Activated naive CD8-positive, alpha-beta T cell treated with anti-CD3 and anti-CD28 coated beads, Interleukin-2, amount 10 ng/mL, durations not matched to agents 7 days and 5 days (primary cell): ENCODE results near the gene CST1. TPM values are rescaled to one million over a fixed set of nuclear protein-coding genes. Genes with fewer than 3 reads are reported as not detected.
"Not testable (repeated sequence)": the region's sequence is repeated elsewhere in the genome, so short reads cannot be mapped to it uniquely, and the experiment has no call there.

Source experiments
- ATAC-seq: fragments of 150-1000 bp; cut with Tn5 transposase; one replicate; pipeline ENCODE4 v1.10.0; 2021; ENCODE audit warnings: low read depth, moderate library complexity
- POLR2A ChIA-PET: fragments of 350-600 bp; sonication (Branson Sonifier 250); formaldehyde crosslinking; loops from one replicate; lab custom pipeline; 2021; ENCODE audit warnings: antibody characterized with exemption; lab: Charles Lee
- DNase-seq: peaks from one replicate; pipeline ENCODE4 v3.0.0; 2021
- H3K27ac Mint-ChIP-seq: one replicate; pipeline ENCODE4 v1.8.0; 2022; ENCODE audit warnings: mild to moderate bottlenecking, mixed read lengths
- H3K27me3 Mint-ChIP-seq: one replicate; pipeline ENCODE4 v1.8.0; 2022; ENCODE audit warnings: mild to moderate bottlenecking, moderate library complexity, mixed read lengths
- H3K36me3 Mint-ChIP-seq: one replicate; pipeline ENCODE4 v1.8.0; 2021; ENCODE audit warnings: mild to moderate bottlenecking, mixed read lengths
- H3K4me1 Mint-ChIP-seq: one replicate; pipeline ENCODE4 v1.8.0; 2021; ENCODE audit warnings: mixed read lengths
- H3K4me3 Mint-ChIP-seq: one replicate; pipeline ENCODE4 v1.8.0; 2022; ENCODE audit warnings: mild to moderate bottlenecking, moderate library complexity, mixed read lengths
- H3K9me3 Mint-ChIP-seq: one replicate; pipeline ENCODE4 v1.8.0; 2021; ENCODE audit warnings: mixed read lengths
- total RNA-seq, 2 experiments: library from RNA; stranded (reverse); gene quantifications; one replicate each; pipeline ENCODE4 v1.2.3, GENCODE V29; 2021

Gene CST1
- total RNA-seq, 2 experiments from 2014 or later, result not detected

- no peaks in the 10 kb centered on the region for H3K27me3 Mint-ChIP-seq
- H3K27ac Mint-ChIP-seq, result no peak overlapping the region
- H3K4me1 Mint-ChIP-seq, result no peaks in the 10 kb centered on the region
- H3K9me3 Mint-ChIP-seq, result no peaks in the 10 kb centered on the region
- DNase-seq, result no peak
- no peak overlapping the region for H3K4me3 Mint-ChIP-seq
- no peak for ATAC-seq
- POLR2A ChIA-PET, result no interaction called here
- no peaks in the 10 kb centered on the region for H3K36me3 Mint-ChIP-seq
Measured at GRCh38 chr20:23749746-23750145, 989 bp downstream of the CST1 start.

- DNase-seq, H3K27me3 Mint-ChIP-seq, H3K4me1 Mint-ChIP-seq, H3K4me3 Mint-ChIP-seq, H3K27ac Mint-ChIP-seq, H3K9me3 Mint-ChIP-seq, H3K36me3 Mint-ChIP-seq, POLR2A ChIA-PET, ATAC-seq: not testable (repeated sequence)
Measured at GRCh38 chr20:23748975-23749374, 1.8 kb downstream of the CST1 start.

GRCh38 chr20:23747551-23747950 is 3.2 kb downstream of the CST1 start:
- ATAC-seq, H3K9me3 Mint-ChIP-seq, H3K4me1 Mint-ChIP-seq, H3K4me3 Mint-ChIP-seq, H3K27me3 Mint-ChIP-seq, POLR2A ChIA-PET, DNase-seq, H3K36me3 Mint-ChIP-seq, H3K27ac Mint-ChIP-seq: not testable (repeated sequence)

DNA sequence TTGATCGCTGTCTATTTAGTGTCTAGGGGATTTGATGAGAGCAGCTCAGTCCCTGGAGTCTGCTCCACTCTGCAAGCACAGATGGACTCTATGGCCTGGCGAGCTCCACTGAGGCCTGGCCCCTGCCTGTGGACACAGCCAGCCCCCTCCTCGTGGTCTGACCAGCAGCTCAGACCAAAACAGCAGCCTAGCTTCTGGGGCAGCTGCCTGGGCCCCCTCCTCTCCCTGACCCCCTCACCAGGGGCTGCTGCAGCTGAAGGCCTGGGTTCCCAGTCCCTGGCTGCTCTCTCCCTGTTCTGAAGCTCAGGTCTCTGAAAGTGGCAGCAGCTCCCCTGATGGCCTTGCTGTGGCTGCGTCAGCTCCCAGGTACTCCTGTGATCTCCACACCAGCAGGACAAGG is 3.6 kb downstream of the CST1 start:
- ATAC-seq, H3K27ac Mint-ChIP-seq, H3K4me3 Mint-ChIP-seq, H3K36me3 Mint-ChIP-seq, H3K27me3 Mint-ChIP-seq, H3K9me3 Mint-ChIP-seq, H3K4me1 Mint-ChIP-seq, POLR2A ChIA-PET, DNase-seq: not testable (repeated sequence)

DNA sequence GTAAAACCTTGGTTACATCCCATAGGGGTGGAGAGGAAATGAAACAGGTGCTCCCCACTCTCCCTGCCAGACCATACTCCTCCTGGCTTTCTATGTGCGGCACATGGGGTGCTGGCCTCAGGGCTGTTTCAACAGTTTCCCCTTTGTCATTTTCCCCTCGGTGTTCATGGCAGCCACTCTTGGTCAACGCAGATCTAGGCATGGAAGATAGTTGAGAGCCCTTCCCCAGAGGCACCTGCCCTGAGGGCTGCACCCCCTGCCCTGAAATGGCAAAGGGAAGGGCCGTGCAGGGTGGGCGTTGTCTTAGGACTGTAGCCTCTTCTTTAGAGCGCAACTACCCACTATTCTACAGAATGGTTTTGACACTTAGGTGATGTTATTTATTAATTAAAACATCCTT is 4.4 kb downstream of the CST1 start:
- peaks cover 2% of the 10 kb centered on the region for H3K27me3 Mint-ChIP-seq
- POLR2A ChIA-PET, result no interaction called here
- H3K9me3 Mint-ChIP-seq, result no peaks in the 10 kb centered on the region
- ATAC-seq, result no peak
- H3K4me1 Mint-ChIP-seq, result no peaks in the 10 kb centered on the region
- H3K27ac Mint-ChIP-seq, result no peak overlapping the region
- H3K36me3 Mint-ChIP-seq, result no peaks in the 10 kb centered on the region
- no peak for DNase-seq
- H3K4me3 Mint-ChIP-seq, result no peak overlapping the region

GRCh38 chr20:23745247-23745646 is 5.5 kb downstream of the CST1 start:
- no peak for DNase-seq
- Mint-ChIP-seq H3K27me3 (peaks cover 2% of the 10 kb centered on the region), H3K4me1 (no peaks in the 10 kb centered on the region), H3K36me3 (no peaks in the 10 kb centered on the region), H3K4me3 (no peak overlapping the region), H3K9me3 (no peaks in the 10 kb centered on the region), H3K27ac (no peak overlapping the region)
- POLR2A ChIA-PET, result no interaction called here
- no peak for ATAC-seq

- H3K27ac Mint-ChIP-seq, result no peak overlapping the region
- H3K9me3 Mint-ChIP-seq, result no peaks in the 10 kb centered on the region
Measured at GRCh38 chr20:23744817-23745216, 5.9 kb downstream of the CST1 start.

GRCh38 chr20:23735391-23735790 is 15.3 kb downstream of the CST1 start:
- DNase-seq, POLR2A ChIA-PET, H3K27ac Mint-ChIP-seq, H3K36me3 Mint-ChIP-seq, H3K4me3 Mint-ChIP-seq, H3K4me1 Mint-ChIP-seq, H3K9me3 Mint-ChIP-seq, ATAC-seq: not testable (repeated sequence)
- H3K27me3 Mint-ChIP-seq, result peaks cover 22% of the 10 kb centered on the region

More at GRCh38 chr20:23744817-23745216, 5.9 kb downstream of the CST1 start:
- no peak overlapping the region for H3K4me3 Mint-ChIP-seq
- ATAC-seq (no peak), DNase-seq (no peak)
- POLR2A ChIA-PET, result no interaction called here
- H3K36me3 Mint-ChIP-seq, result no peaks in the 10 kb centered on the region
- peaks cover 2% of the 10 kb centered on the region for H3K27me3 Mint-ChIP-seq
- no peaks in the 10 kb centered on the region for H3K4me1 Mint-ChIP-seq

GRCh38 chr20:23734949-23735348 is 15.8 kb downstream of the CST1 start:
- H3K4me1 Mint-ChIP-seq, POLR2A ChIA-PET, H3K27ac Mint-ChIP-seq, DNase-seq, ATAC-seq, H3K9me3 Mint-ChIP-seq, H3K36me3 Mint-ChIP-seq, H3K4me3 Mint-ChIP-seq: not testable (repeated sequence)
- peaks cover 22% of the 10 kb centered on the region for H3K27me3 Mint-ChIP-seq

- H3K9me3 Mint-ChIP-seq, H3K4me3 Mint-ChIP-seq, H3K27ac Mint-ChIP-seq, ATAC-seq, DNase-seq, H3K36me3 Mint-ChIP-seq, H3K4me1 Mint-ChIP-seq, POLR2A ChIA-PET: not testable (repeated sequence)
- peaks cover 22% of the 10 kb centered on the region for H3K27me3 Mint-ChIP-seq
Measured at GRCh38 chr20:23734440-23734839, 16.3 kb downstream of the CST1 start.

DNA sequence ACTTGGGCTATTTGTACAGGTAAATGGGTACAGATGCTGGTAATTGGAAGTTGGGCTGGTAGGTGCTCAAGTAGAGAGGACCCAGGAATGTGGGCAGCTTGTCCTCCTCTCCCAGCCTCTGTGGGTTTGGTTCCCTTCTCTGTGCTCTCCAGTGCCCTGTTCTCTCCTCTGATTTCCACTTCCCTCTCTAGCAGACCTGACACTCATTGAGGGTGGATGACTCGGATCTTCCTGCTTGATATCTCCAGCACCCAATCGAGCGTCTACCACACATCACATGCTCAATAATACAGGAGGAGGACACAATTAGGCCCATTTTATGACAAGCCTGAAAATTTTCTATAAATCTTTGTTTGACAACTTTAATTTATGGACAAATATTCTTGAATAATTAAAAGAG is 23.7 kb downstream of the CST1 start:
- Mint-ChIP-seq H3K27me3 (peaks cover under 1% of the 10 kb centered on the region), H3K27ac (no peak overlapping the region), H3K9me3 (no peaks in the 10 kb centered on the region), H3K36me3 (no peaks in the 10 kb centered on the region), H3K4me1 (no peaks in the 10 kb centered on the region), H3K4me3 (no peak overlapping the region)
- POLR2A ChIA-PET, result no interaction called here
- DNase-seq, result no peak
- ATAC-seq, result no peak

DNA sequence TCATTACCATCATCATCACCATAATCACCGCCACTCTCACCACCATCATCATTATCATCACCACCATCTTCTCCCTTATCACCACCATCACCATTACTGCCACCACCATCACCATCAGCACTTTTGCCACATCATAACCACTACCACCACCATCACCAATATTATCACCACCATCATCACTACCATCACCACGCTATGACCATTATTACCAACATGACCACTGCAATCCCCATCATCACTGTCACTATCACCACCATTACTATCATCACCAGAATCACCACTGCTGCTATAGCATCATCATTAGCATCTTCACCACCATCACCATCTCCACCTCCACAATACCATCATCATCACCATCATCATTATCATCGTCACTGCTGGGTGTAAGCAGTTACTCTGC is 25.6 kb downstream of the CST1 start:
- ATAC-seq (no peak), DNase-seq (no peak)
- Mint-ChIP-seq H3K36me3 (no peaks in the 10 kb centered on the region), H3K4me1 (no peaks in the 10 kb centered on the region), H3K27ac (no peak overlapping the region), H3K27me3 (peaks cover 3% of the 10 kb centered on the region), H3K4me3 (no peak overlapping the region), H3K9me3 (no peaks in the 10 kb centered on the region)
- POLR2A ChIA-PET, result no interaction called here

GRCh38 chr20:23723659-23724307 is 27.0 kb downstream of the CST1 start:
- H3K4me3 Mint-ChIP-seq, H3K27me3 Mint-ChIP-seq, POLR2A ChIA-PET, H3K27ac Mint-ChIP-seq, H3K9me3 Mint-ChIP-seq, H3K4me1 Mint-ChIP-seq, H3K36me3 Mint-ChIP-seq: not testable (repeated sequence)
- ATAC-seq (peak; percentile 50), DNase-seq (peak; percentile 37)

DNA sequence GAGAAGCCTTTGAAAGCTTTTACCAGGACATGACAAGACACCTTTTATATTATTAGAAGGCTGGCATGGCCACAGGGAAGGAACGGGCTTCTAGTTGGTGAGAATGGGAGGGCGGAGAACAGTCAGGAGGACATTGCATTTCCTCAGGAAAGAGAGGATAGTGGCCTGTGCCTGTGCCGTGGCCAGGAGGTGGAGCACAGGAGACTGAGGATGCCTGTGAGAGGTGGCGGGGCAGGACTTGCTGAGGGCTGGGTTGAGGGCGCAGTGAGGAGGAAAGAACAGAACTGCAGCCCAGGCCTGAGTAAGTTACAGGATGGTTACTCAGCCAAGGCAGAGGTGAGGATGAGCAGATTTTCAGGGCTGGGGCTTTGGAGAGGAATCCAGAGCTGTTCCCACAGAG is 27.9 kb downstream of the CST1 start:
- ATAC-seq, result not testable (repeated sequence)

More for the DNA sequence above, 27.9 kb downstream of the CST1 start:
- DNase-seq, H3K4me3 Mint-ChIP-seq, H3K9me3 Mint-ChIP-seq, POLR2A ChIA-PET, H3K27ac Mint-ChIP-seq, H3K27me3 Mint-ChIP-seq, H3K36me3 Mint-ChIP-seq, H3K4me1 Mint-ChIP-seq: not testable (repeated sequence)
